Activated T-cell treated with anti-CD3 and anti-CD28 coated beads, Interleukin-2, amount 50 U/mL, for 4 hours (primary cell): ENCODE results near the gene DLG2. TPM values are rescaled to one million over a fixed set of nuclear protein-coding genes. Genes with fewer than 3 reads are reported as not detected.

ENCODE experiments used
- ATAC-seq, 2 donors: fragments of 200-7000 bp; cut with Tn5 transposase; one replicate each; pipeline ENCODE4 v1.10.0; 2021
- DNase-seq: peaks from one replicate; pipeline ENCODE4 v3.0.0-alpha.2; 2020
- H3K27me3 Mint-ChIP-seq: one replicate; pipeline ENCODE4 v1.8.0; 2021; ENCODE audit warnings: low read depth, mixed read lengths
- H3K36me3 Mint-ChIP-seq: one replicate; pipeline ENCODE4 v1.8.0; 2022; ENCODE audit warnings: mixed read lengths; ENCODE audit not compliant: insufficient read depth
- H3K4me1 Mint-ChIP-seq: one replicate; pipeline ENCODE4 v1.8.0; 2021; ENCODE audit warnings: low read depth, mixed read lengths
- H3K4me3 Mint-ChIP-seq: one replicate; pipeline ENCODE4 v1.8.0; 2021; ENCODE audit warnings: mild to moderate bottlenecking, moderate library complexity, mixed read lengths
- H3K9me3 Mint-ChIP-seq: one replicate; pipeline ENCODE4 v1.8.0; 2021; ENCODE audit warnings: mixed read lengths
- total RNA-seq, 3 donors: library from RNA; stranded (reverse); gene quantifications; one replicate each; pipeline ENCODE4 v1.2.1, GENCODE V29; 2021

The DLG2 gene
- total RNA-seq, 3 donors from 2014 or later: 0.54 to 1.3 (median 0.58) TPM

- no peaks in the 10 kb centered on the region for H3K4me1 Mint-ChIP-seq
- peaks cover 5% of the 10 kb centered on the region for H3K9me3 Mint-ChIP-seq
- no peak overlapping the region for H3K4me3 Mint-ChIP-seq
- DNase-seq (no peak), ATAC-seq (no peak)
- no peaks in the 10 kb centered on the region for H3K27me3 Mint-ChIP-seq
- no peaks in the 10 kb centered on the region for H3K36me3 Mint-ChIP-seq
Observed at GRCh38 chr11:84097186-84097585, 1530.0 kb downstream of the DLG2 start.

- Mint-ChIP-seq H3K9me3 (peaks cover 17% of the 10 kb centered on the region), H3K4me3 (no peak overlapping the region), H3K36me3 (no peaks in the 10 kb centered on the region), H3K4me1 (no peaks in the 10 kb centered on the region), H3K27me3 (no peaks in the 10 kb centered on the region)
- DNase-seq (no peak), ATAC-seq (no peak)
Observed at GRCh38 chr11:84091212-84091986, 1535.7 kb downstream of the DLG2 start.

GRCh38 chr11:84089072-84090057, 1537.8 kb downstream of the DLG2 start:
- H3K4me1 Mint-ChIP-seq: no peaks in the 10 kb centered on the region
- ATAC-seq (no peak), DNase-seq (no peak)
- H3K4me3 Mint-ChIP-seq: no peak overlapping the region
- H3K36me3 Mint-ChIP-seq: no peaks in the 10 kb centered on the region
- H3K9me3 Mint-ChIP-seq: peaks cover 17% of the 10 kb centered on the region
- no peaks in the 10 kb centered on the region for H3K27me3 Mint-ChIP-seq

- Mint-ChIP-seq H3K4me1 (no peaks in the 10 kb centered on the region), H3K36me3 (no peaks in the 10 kb centered on the region), H3K27me3 (no peaks in the 10 kb centered on the region), H3K9me3 (peaks cover 12% of the 10 kb centered on the region), H3K4me3 (no peak overlapping the region)
- ATAC-seq (no peak), DNase-seq (no peak)
Observed at GRCh38 chr11:84071851-84072250, 1555.3 kb downstream of the DLG2 start.

- H3K27me3 Mint-ChIP-seq: no peaks in the 10 kb centered on the region
- H3K36me3 Mint-ChIP-seq: no peaks in the 10 kb centered on the region
- no peaks in the 10 kb centered on the region for H3K4me1 Mint-ChIP-seq
- ATAC-seq (no peak), DNase-seq (no peak)
- no peak overlapping the region for H3K4me3 Mint-ChIP-seq
- peaks cover 14% of the 10 kb centered on the region for H3K9me3 Mint-ChIP-seq
Observed at GRCh38 chr11:84069048-84069447, 1558.1 kb downstream of the DLG2 start.

GRCh38 chr11:84061726-84062125, 1565.4 kb downstream of the DLG2 start:
- Mint-ChIP-seq H3K27me3 (no peaks in the 10 kb centered on the region), H3K4me3 (no peak overlapping the region)
- no peak for ATAC-seq

GRCh38 chr11:84056653-84057376, 1570.3 kb downstream of the DLG2 start:
- no peak for ATAC-seq
- H3K4me1 Mint-ChIP-seq: no peaks in the 10 kb centered on the region

More at GRCh38 chr11:84061726-84062125, 1565.4 kb downstream of the DLG2 start:
- no peak for DNase-seq
- H3K9me3 Mint-ChIP-seq: peaks cover 11% of the 10 kb centered on the region
- no peaks in the 10 kb centered on the region for H3K4me1 Mint-ChIP-seq
- H3K36me3 Mint-ChIP-seq: no peaks in the 10 kb centered on the region

GRCh38 chr11:84045146-84045545, 1582.0 kb downstream of the DLG2 start:
- H3K27me3 Mint-ChIP-seq: no peaks in the 10 kb centered on the region
- no peaks in the 10 kb centered on the region for H3K36me3 Mint-ChIP-seq
- H3K9me3 Mint-ChIP-seq: peaks cover 17% of the 10 kb centered on the region
- ATAC-seq (no peak), DNase-seq (no peak)
- no peak overlapping the region for H3K4me3 Mint-ChIP-seq
- H3K4me1 Mint-ChIP-seq: no peaks in the 10 kb centered on the region

More at GRCh38 chr11:84056653-84057376, 1570.3 kb downstream of the DLG2 start:
- H3K36me3 Mint-ChIP-seq: no peaks in the 10 kb centered on the region
- DNase-seq: no peak
- H3K27me3 Mint-ChIP-seq: no peaks in the 10 kb centered on the region
- peaks cover 13% of the 10 kb centered on the region for H3K9me3 Mint-ChIP-seq
- H3K4me3 Mint-ChIP-seq: no peak overlapping the region

GRCh38 chr11:84044706-84045105, 1582.4 kb downstream of the DLG2 start:
- Mint-ChIP-seq H3K4me1 (no peaks in the 10 kb centered on the region), H3K36me3 (no peaks in the 10 kb centered on the region), H3K4me3 (no peak overlapping the region), H3K27me3 (no peaks in the 10 kb centered on the region), H3K9me3 (peaks cover 13% of the 10 kb centered on the region)
- DNase-seq (no peak), ATAC-seq (no peak)

GRCh38 chr11:84036664-84037194, 1590.4 kb downstream of the DLG2 start:
- Mint-ChIP-seq H3K27me3 (no peaks in the 10 kb centered on the region), H3K9me3 (peaks cover 17% of the 10 kb centered on the region), H3K36me3 (no peaks in the 10 kb centered on the region), H3K4me3 (no peak overlapping the region), H3K4me1 (no peaks in the 10 kb centered on the region)
- ATAC-seq (no peak), DNase-seq (no peak)

- no peaks in the 10 kb centered on the region for H3K4me1 Mint-ChIP-seq
- no peak for DNase-seq
- H3K36me3 Mint-ChIP-seq: no peaks in the 10 kb centered on the region
- H3K27me3 Mint-ChIP-seq: no peaks in the 10 kb centered on the region
- ATAC-seq: no peak
- H3K4me3 Mint-ChIP-seq: no peak overlapping the region
- H3K9me3 Mint-ChIP-seq: peaks cover 26% of the 10 kb centered on the region
Observed at GRCh38 chr11:84035645-84036044, 1591.5 kb downstream of the DLG2 start.

- Mint-ChIP-seq H3K4me3 (no peak overlapping the region), H3K36me3 (no peaks in the 10 kb centered on the region), H3K4me1 (no peaks in the 10 kb centered on the region), H3K9me3 (peaks cover 32% of the 10 kb centered on the region), H3K27me3 (no peaks in the 10 kb centered on the region)
- ATAC-seq: no peak
- DNase-seq: no peak
Observed at GRCh38 chr11:84034484-84034883, 1592.7 kb downstream of the DLG2 start.

GRCh38 chr11:84024266-84024665, 1602.9 kb downstream of the DLG2 start:
- no peaks in the 10 kb centered on the region for H3K27me3 Mint-ChIP-seq
- H3K4me3 Mint-ChIP-seq: no peak overlapping the region
- DNase-seq (no peak), ATAC-seq (no peak)
- H3K4me1 Mint-ChIP-seq: no peaks in the 10 kb centered on the region
- H3K9me3 Mint-ChIP-seq: peaks cover 7% of the 10 kb centered on the region
- no peaks in the 10 kb centered on the region for H3K36me3 Mint-ChIP-seq

- Mint-ChIP-seq H3K27me3 (no peaks in the 10 kb centered on the region), H3K4me3 (no peak overlapping the region), H3K9me3 (peaks cover 4% of the 10 kb centered on the region), H3K36me3 (no peaks in the 10 kb centered on the region), H3K4me1 (no peaks in the 10 kb centered on the region)
- DNase-seq (no peak), ATAC-seq (no peak)
Observed at GRCh38 chr11:84022695-84023094, 1604.4 kb downstream of the DLG2 start.
